ENCODE data around the gene NAIF1. TPM values are rescaled to one million over a fixed set of nuclear protein-coding genes. Genes with fewer than 3 reads are reported as not detected.

Gene NAIF1
- total and polyA plus RNA-seq, 10 of the 15 experiments (the other 5 are each of a cell fraction or from before 2014, with no cell fraction given): 2.4 to 14.2 (median 7.1) TPM

DNA sequence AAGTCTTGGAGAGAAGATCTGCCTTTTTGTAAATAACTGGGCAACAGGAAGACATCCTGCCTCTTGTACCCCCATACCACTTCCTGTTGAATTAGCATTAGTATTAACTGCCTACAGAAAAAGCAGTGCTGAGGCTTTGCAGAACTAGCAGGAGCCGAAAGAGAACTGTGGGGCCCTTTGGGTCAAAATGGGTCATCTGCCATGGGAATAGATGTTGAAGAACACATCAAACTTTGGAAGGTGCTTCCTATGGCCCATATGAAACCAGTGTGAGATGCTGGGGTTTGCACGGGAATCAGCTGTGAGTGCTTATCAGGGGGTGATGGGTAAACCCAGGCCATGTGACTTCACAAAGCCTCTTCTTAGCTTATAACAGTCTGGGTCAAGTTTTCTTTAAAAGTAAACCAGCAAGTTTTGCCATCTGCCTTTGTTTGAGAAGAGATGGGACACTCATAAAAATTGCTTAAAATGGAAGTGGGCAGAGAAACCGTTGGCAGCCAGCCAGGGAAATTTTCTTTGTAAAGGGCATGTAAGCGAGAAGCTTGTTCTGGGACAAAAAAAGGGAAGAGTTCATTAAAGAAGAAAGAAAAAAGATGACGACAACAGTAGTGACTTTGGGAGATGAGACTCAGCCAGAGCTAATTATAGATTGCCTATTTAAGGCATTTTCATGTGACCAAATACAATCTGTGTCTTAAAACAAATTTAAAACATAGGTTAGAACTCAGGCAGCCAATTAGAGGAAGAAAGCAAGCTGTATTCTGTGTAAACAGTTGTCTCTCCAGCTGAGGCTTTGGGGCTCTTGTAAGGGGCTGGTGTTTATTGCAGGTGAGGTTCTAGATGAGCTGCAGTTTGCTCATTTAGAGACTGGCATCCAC, 5.3 kb upstream of the NAIF1 start (continued):
- TF ChIP-seq, protein P1, sequence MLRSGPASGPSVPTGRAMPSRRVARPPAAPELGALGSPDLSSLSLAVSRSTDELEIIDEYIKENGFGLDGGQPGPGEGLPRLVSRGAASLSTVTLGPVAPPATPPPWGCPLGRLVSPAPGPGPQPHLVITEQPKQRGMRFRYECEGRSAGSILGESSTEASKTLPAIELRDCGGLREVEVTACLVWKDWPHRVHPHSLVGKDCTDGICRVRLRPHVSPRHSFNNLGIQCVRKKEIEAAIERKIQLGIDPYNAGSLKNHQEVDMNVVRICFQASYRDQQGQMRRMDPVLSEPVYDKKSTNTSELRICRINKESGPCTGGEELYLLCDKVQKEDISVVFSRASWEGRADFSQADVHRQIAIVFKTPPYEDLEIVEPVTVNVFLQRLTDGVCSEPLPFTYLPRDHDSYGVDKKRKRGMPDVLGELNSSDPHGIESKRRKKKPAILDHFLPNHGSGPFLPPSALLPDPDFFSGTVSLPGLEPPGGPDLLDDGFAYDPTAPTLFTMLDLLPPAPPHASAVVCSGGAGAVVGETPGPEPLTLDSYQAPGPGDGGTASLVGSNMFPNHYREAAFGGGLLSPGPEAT (IDR thresholded peaks at IDR 0.05; ENCODE audit: low read depth): peak; percentile 88; the same call in 1 of the 2 replicates
- TF ChIP-seq ZNF384 (IDR thresholded peaks at IDR 0.05; ENCODE audit: borderline replicate concordance, low read depth, low read length): 0 out of 2 replicates have a peak, but pooled peaks have one; percentile 6
- peak; percentile 5 to 70; a peak in 1 of 4 replicates for TF ChIP-seq SRF (IDR thresholded peaks at IDR 0.05; ENCODE audit: low read depth in 2 of 2, low read length in 2 of 2)
- TF ChIP-seq, protein P2, sequence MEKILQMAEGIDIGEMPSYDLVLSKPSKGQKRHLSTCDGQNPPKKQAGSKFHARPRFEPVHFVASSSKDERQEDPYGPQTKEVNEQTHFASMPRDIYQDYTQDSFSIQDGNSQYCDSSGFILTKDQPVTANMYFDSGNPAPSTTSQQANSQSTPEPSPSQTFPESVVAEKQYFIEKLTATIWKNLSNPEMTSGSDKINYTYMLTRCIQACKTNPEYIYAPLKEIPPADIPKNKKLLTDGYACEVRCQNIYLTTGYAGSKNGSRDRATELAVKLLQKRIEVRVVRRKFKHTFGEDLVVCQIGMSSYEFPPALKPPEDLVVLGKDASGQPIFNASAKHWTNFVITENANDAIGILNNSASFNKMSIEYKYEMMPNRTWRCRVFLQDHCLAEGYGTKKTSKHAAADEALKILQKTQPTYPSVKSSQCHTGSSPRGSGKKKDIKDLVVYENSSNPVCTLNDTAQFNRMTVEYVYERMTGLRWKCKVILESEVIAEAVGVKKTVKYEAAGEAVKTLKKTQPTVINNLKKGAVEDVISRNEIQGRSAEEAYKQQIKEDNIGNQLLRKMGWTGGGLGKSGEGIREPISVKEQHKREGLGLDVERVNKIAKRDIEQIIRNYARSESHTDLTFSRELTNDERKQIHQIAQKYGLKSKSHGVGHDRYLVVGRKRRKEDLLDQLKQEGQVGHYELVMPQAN (conservative IDR thresholded peaks at IDR 0.05): peak; percentile 70
- TF ChIP-seq, protein P3, sequence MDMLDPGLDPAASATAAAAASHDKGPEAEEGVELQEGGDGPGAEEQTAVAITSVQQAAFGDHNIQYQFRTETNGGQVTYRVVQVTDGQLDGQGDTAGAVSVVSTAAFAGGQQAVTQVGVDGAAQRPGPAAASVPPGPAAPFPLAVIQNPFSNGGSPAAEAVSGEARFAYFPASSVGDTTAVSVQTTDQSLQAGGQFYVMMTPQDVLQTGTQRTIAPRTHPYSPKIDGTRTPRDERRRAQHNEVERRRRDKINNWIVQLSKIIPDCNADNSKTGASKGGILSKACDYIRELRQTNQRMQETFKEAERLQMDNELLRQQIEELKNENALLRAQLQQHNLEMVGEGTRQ (IDR thresholded peaks at IDR 0.05; ENCODE audit: borderline replicate concordance, low read depth, low read length): peak; percentile 49; the same call in 1 of the 2 replicates
- no peak for TF ChIP-seq E2F8 (IDR thresholded peaks at IDR 0.05; ENCODE audit: low read depth, partially characterized antibody)
- peak; percentile 61 to 67; a peak in 3 of 4 replicates for TF ChIP-seq BHLHE40 (IDR thresholded peaks at IDR 0.05; ENCODE audit: borderline replicate concordance in 1 of 2, low read depth in 2 of 2, low read length in 1 of 2)
- no peak for TF ChIP-seq TCF3 (IDR thresholded peaks at IDR 0.05; ENCODE audit: borderline replicate concordance, insufficient read depth, low read depth, low read length)
- TF ChIP-seq, protein P4, sequence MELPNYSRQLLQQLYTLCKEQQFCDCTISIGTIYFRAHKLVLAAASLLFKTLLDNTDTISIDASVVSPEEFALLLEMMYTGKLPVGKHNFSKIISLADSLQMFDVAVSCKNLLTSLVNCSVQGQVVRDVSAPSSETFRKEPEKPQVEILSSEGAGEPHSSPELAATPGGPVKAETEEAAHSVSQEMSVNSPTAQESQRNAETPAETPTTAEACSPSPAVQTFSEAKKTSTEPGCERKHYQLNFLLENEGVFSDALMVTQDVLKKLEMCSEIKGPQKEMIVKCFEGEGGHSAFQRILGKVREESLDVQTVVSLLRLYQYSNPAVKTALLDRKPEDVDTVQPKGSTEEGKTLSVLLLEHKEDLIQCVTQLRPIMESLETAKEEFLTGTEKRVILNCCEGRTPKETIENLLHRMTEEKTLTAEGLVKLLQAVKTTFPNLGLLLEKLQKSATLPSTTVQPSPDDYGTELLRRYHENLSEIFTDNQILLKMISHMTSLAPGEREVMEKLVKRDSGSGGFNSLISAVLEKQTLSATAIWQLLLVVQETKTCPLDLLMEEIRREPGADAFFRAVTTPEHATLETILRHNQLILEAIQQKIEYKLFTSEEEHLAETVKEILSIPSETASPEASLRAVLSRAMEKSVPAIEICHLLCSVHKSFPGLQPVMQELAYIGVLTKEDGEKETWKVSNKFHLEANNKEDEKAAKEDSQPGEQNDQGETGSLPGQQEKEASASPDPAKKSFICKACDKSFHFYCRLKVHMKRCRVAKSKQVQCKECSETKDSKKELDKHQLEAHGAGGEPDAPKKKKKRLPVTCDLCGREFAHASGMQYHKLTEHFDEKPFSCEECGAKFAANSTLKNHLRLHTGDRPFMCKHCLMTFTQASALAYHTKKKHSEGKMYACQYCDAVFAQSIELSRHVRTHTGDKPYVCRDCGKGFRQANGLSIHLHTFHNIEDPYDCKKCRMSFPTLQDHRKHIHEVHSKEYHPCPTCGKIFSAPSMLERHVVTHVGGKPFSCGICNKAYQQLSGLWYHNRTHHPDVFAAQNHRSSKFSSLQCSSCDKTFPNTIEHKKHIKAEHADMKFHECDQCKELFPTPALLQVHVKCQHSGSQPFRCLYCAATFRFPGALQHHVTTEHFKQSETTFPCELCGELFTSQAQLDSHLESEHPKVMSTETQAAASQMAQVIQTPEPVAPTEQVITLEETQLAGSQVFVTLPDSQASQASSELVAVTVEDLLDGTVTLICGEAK (IDR thresholded peaks at IDR 0.05; ENCODE audit: borderline replicate concordance): peak; percentile 71; the same call in 1 of the 2 replicates
- TF ChIP-seq RB1 (IDR thresholded peaks at IDR 0.05; ENCODE audit: borderline replicate concordance): no peak
- peak; percentile 96 for TF ChIP-seq MEF2B (IDR thresholded peaks at IDR 0.05; ENCODE audit: partially characterized antibody, poor library complexity, severe bottlenecking)
- TF ChIP-seq BRCA1 (IDR thresholded peaks at IDR 0.05; ENCODE audit: low read depth, low read length): no peak
- TF ChIP-seq SUZ12 (IDR thresholded peaks at IDR 0.05; ENCODE audit: unreplicated experiment): no peak
- TF ChIP-seq EP300 (IDR thresholded peaks at IDR 0.05; ENCODE audit: borderline replicate concordance in 1 of 2, control insufficient read depth in 1 of 2, low read depth in 2 of 2, low read length in 2 of 2): peak in 1 of 2 experiments; percentile 80; a peak in 1 of 4 replicates
